Putamen (tissue), 1 donor: Measurements from ENCODE around the gene AGTPBP1.
A peak's percentile ranks its signal among the peaks of the same experiment; 100 is the strongest.

ENCODE experiments used
- DNase-seq: peaks from one replicate; pipeline ENCODE4 v3.0.0-alpha.2; 2016; ENCODE audit warnings: low spot score

The AGTPBP1 gene

GRCh38 chr9:85536514-85536913 is 205.2 kb downstream of the AGTPBP1 start:
- no peak for DNase-seq

- DNase-seq, result no peak
Measured at GRCh38 chr9:85536076-85536475, 205.7 kb downstream of the AGTPBP1 start.

DNA sequence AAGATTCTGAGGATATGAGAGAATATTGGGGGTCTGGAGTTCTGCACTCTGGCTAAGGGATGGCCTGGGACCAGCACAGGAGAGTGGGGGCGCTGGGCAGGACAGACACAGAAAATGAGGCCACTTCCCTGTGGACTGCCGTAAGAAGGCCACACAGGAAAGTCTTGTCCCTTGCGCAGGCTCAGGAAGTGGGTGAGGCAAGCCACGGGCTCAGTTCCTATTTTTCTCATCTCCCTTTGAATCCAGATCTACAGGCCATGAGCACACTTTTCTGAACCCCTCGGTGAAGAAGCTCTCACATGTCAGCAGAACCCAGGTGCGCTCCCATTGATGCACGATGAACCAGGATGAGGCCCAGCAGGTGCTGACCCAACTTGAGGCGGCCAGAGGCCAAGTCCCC is 207.4 kb downstream of the AGTPBP1 start:
- no peak for DNase-seq

DNA sequence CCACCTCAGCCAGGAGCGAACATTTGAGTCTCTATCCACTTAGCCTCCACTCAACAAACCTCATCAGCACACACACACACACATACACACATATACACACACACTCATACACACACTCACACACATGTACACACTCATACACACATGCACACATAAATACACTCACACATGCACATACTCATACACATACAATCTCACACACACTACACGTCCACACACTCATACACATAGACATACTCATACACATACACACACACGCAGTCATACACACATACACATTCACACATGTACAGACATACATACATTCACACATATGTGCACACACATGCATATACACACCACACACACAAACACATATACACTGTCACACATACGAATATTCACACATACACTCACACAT is 208.2 kb downstream of the AGTPBP1 start:
- no peak for DNase-seq

GRCh38 chr9:85530721-85531120 is 211.0 kb downstream of the AGTPBP1 start:
- DNase-seq, result no peak

GRCh38 chr9:85528607-85529006 is 213.1 kb downstream of the AGTPBP1 start:
- DNase-seq, result no peak

- DNase-seq, result no peak
Measured at GRCh38 chr9:85528142-85528541, 213.6 kb downstream of the AGTPBP1 start.

GRCh38 chr9:85527331-85528020 is 214.3 kb downstream of the AGTPBP1 start:
- peak; percentile 94 for DNase-seq

DNA sequence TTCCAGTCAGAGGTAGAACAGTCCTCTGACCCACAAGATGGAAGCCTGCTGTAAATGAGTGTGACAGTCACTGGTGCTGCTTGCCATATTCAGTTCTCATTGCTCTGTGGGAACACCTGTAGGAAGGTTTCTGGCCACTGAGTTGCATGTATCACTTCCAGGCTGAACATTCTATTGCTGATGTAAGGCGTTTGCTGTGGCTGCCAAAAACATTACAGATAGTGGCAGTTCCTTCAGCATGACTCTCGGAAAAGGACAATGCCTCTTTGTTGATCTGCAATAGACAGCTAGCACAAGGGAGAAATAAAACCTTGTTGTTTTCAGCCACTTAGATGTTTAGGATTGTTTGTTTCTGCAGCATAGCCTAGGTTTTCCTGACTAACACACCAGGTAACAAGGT is 217.2 kb downstream of the AGTPBP1 start:
- DNase-seq, result peak; percentile 85

GRCh38 chr9:85523202-85523601 is 218.6 kb downstream of the AGTPBP1 start:
- no peak for DNase-seq

DNA sequence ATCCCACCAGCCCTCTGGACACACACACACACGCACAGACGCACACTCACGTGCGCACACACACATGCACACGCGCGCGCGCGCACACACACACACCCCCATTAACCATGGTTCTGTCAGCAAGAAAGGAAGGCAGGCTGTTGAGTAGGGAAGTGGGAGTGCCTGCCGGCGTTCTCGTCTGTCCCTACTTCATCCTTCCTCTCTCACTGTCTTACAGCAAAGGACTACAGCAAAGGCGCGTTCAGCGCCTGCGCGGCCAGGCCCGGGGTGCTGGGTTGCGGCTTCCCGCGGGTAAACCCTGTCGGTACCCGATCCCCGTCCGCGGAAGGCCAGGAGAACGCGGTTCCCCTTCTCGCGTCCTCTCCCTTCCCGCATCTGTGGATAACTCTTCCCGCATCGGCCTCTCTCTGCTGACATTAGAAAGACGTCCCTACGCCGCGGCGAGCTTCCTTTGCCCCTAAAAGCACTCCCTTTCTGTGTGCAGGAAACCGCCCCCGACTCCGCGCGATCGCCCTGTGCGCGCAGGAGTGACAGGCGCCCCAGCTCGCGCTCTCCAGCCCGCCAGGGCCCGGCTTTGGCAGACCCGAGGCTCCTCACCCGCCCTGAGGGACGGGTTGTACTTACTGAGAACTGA is 219.2 kb downstream of the AGTPBP1 start:
- DNase-seq, result peak; percentile 47

DNA sequence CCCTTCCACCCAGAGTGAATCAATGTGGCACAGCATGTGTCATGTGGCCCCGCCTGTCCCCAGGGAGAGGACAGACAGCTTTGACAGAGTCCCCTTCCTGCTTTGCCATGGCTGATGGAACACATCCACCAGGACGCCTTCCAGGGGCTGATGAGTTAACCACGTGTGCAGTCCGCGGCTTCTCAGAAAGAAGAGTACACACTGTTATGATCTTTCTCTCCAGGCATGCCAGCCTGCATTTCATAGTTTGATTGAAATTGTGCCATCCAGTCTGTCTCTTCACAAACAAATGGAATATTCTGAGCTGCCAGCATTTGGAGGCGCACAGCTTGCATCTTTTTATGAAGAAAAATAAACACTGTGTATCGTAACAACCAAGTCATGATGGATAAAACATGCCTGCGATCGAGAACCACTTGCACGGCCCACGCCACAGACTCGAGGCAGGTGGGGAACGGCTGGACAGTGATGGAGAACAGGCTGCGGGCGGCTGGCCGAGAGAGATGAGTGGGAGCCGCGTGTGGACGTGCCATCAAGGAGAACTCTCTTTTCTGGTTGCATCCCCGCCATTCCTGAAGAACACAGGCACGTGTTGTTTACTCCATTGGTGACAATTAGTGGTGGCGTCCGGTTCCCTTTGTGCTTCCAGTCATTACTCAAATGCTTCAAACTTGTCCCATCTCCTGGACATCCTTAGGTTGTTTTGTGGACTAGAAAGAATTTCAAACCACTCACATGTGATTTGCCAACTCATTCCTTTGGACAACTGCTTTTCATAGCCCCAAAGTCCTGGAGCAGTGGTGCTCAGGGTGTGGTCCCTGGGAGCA is 220.2 kb downstream of the AGTPBP1 start:
- DNase-seq, result peak; percentile 89

- no peak for DNase-seq
Measured at GRCh38 chr9:85516976-85517637, 224.6 kb downstream of the AGTPBP1 start.

DNA sequence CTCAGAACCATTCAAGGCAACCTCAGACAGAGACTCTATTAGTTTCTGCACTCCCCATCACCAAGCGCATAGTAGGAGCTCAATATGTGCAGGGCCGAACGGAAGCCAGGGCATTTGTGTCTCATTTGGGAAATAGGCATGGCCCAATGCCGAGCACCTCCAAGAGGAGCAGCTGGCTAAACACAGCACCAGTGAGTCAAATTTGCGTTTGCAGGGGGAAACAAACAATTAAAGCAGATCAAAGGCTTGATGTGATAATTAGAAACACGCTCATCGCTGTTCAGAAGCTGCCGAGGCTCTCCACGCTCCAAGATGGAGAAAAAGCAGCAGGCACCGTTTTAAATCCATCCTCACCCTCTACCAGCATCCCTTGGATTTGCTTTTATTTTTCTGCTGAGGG is 225.3 kb downstream of the AGTPBP1 start:
- no peak for DNase-seq

GRCh38 chr9:85515021-85515420 is 226.7 kb downstream of the AGTPBP1 start:
- no peak for DNase-seq

- no peak for DNase-seq
Measured at GRCh38 chr9:85514256-85514655, 227.5 kb downstream of the AGTPBP1 start.

DNA sequence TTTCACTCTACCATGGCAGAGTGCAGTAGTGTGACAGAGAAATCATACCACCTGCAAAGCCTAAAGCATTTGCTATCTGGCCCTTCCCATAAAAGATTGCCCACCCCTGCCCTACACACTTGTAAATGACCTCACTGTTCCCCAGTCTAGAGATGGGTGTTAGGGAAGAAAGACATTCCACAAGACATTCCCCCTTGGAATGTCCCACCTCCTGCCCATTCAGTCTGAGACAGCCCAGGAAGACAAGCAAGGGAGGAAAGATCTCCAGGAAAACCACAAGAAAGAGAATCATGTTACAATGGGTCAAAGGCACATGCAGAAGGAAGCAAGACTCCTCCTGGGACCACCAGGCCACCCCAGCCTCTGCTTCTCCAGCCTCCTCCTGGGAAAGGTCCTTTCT is 230.0 kb downstream of the AGTPBP1 start:
- DNase-seq, result no peak

DNA sequence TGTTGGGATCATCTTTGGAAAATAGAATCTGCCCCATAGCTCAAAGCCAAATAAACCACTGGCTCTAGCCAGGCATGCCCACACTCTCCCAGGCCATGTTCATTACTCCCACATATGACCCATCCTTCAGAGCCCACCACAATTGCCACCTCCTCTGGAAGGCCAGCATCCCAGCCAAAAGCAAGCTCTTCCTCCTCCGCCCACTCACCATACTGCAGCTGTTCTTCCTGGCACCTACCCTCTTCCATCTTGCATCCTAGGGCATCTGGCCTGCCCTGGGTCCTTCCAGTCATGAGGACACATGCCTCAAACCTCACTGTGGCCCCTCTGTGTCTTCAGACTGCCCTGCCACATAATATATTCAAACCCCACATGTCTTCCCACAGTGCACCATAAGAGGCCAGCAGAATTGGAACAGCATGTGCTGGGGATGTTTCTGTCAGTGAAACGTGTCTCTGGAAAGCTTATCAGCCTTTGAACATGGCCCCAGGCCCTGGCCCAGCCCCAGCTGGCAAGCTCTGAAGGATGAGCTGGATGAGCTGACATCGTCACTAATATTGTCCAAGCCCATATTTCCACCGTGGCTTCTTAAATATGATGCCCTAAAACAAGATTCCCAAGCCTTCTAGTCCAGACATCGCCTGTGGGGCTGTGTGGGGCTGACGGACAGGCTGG is 230.8 kb downstream of the AGTPBP1 start:
- no peak for DNase-seq

DNA sequence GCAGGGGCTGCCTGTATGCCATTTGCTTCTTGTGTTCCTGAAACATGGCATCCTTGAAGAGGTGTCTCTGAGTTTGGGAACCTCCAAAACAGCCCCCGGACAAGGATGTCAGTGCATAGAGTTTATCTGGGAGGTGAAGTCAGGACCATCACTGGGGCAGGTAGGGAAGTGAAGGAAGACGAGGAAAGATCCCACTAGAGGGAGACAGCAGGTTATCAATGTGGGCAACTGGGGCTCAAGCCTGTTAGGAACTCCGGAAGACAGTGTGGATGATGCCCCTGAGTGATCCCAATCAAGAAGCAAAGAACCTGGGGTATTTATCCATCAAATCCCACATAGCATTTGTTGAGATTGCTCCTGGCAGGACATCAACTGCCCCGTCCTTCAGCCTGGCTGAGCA is 233.1 kb downstream of the AGTPBP1 start:
- DNase-seq, result no peak

GRCh38 chr9:85505612-85506011 is 236.1 kb downstream of the AGTPBP1 start:
- no peak for DNase-seq

GRCh38 chr9:85502815-85503655 is 238.7 kb downstream of the AGTPBP1 start:
- DNase-seq, result no peak
